Thyroid gland (tissue), 4 donors: ENCODE results near the gene STAB1. TPM values are rescaled to one million over a fixed set of nuclear protein-coding genes. Genes with fewer than 3 reads are reported as not detected.

Source experiments
- DNase-seq, 2 donors: peaks; one replicate each; pipeline ENCODE4 v3.0.0-alpha.2; 2019
- H3K27ac ChIP-seq, 3 donors: fragments of 200-600 bp; sonication (generic); 1 replicate in 2 of 3; 2 replicates in 1 of 3; pipeline ENCODE4 v1.5.1; 2016 to 2019; ENCODE audit warnings: mild to moderate bottlenecking in 1 of 3, moderate library complexity in 1 of 3
- H3K27me3 ChIP-seq: fragments of 200-600 bp; sonication (generic); one replicate; pipeline ENCODE4 v1.5.1; 2019
- H3K36me3 ChIP-seq, 2 donors: fragments of 200-600 bp; sonication (generic); one replicate each; pipeline ENCODE4 v1.5.1; 2016 to 2019
- H3K4me1 ChIP-seq, 2 donors: fragments of 200-600 bp; sonication (generic); one replicate each; pipeline ENCODE4 v1.5.1; 2017 to 2019
- H3K4me3 ChIP-seq, 3 donors: fragments of 200-600 bp; sonication (generic); replicated peaks in 1 of 3; 1 replicate in 2 of 3; 2 replicates in 1 of 3; pipeline ENCODE4 v1.5.1; 2016; ENCODE audit warnings: mild to moderate bottlenecking in 1 of 3
- H3K9me3 ChIP-seq: fragments of 200-600 bp; sonication (generic); one replicate; pipeline ENCODE4 v1.5.1; 2017
- CTCF ChIP-seq, 6 experiments: fragments of 200-600 bp in 3 of 6; fragments of 450-650 bp in 3 of 6; sonication (generic) in 3 of 6; IDR thresholded peaks; one replicate each; pipeline ENCODE4 v1.5.1; 2016 to 2019; ENCODE audit warnings: antibody characterized with exemption in 6 of 6, mild to moderate bottlenecking in 2 of 6, inconsistent platforms in 1 of 6, moderate library complexity in 1 of 6
- POLR2A ChIP-seq, 2 donors: fragments of 450-650 bp; IDR thresholded peaks; one replicate each; pipeline ENCODE4 v1.6.1; 2017; ENCODE audit warnings: antibody characterized with exemption in 2 of 2, mild to moderate bottlenecking in 2 of 2, moderate library complexity in 1 of 2
- WGBS, 2 donors: methylation state at CpG; one replicate each; pipeline ENCODE4 v1.1.5; 2017; 5-methylcytosine and 5-hydroxymethylcytosine counted together
- intact Hi-C: fragments of 100-400 bp; cut with DNase I; formaldehyde crosslinking; loops from one replicate; pipeline ENCODE4 v1.15.1; 2023
- total RNA-seq, 4 donors: library from RNA; depleted of rRNA; stranded (reverse); fragments of >200 nt; gene quantifications; one replicate each; pipeline ENCODE4 v1.2.3, GENCODE V29; 2016

The STAB1 gene
- total RNA-seq, 4 donors from 2014 or later, result 31.8 to 100 (median 67.4) TPM

GRCh38 chr3:52552089-52552488 lies 57.0 kb downstream of the STAB1 start:
- TF ChIP-seq POLR2A (IDR thresholded peaks at IDR 0.05), result no peak
- TF ChIP-seq CTCF (IDR thresholded peaks at IDR 0.05), result no peak
- Histone ChIP-seq H3K4me1 (peaks cover 28 to 45% of the 10 kb centered on the region in 2 donors), H3K27me3 (no peaks in the 10 kb centered on the region), H3K27ac (peak overlapping the region in 2 of 3 donors; percentile 37 to 38), H3K9me3 (no peaks in the 10 kb centered on the region), H3K36me3 (peaks cover 18 to 36% of the 10 kb centered on the region in 2 donors), H3K4me3 (no peak overlapping the region)
- no peak for DNase-seq
- intact Hi-C loops, result no loop called here
- WGBS, 2 donors, result 83 to 89% methylated on average over 3 of the region's 3 CpGs

GRCh38 chr3:52554026-52554755 lies 59.1 kb downstream of the STAB1 start:
- Histone ChIP-seq H3K4me1 (peaks cover 30 to 58% of the 10 kb centered on the region in 2 donors), H3K9me3 (no peaks in the 10 kb centered on the region), H3K27ac (peak overlapping the region in 2 of 3 donors; percentile 41 to 71), H3K4me3 (no peak overlapping the region), H3K27me3 (no peaks in the 10 kb centered on the region), H3K36me3 (peaks cover 13 to 19% of the 10 kb centered on the region in 2 donors)
- DNase-seq, result no peak
- TF ChIP-seq CTCF (IDR thresholded peaks at IDR 0.05) (no peak), POLR2A (IDR thresholded peaks at IDR 0.05) (no peak)
- WGBS, 2 donors, result 85 to 90% methylated on average over 5 of the region's 5 CpGs
- intact Hi-C loops, result no loop called here

- Histone ChIP-seq H3K4me3 (no peak overlapping the region), H3K4me1 (peaks cover 32 to 66% of the 10 kb centered on the region in 2 donors), H3K9me3 (no peaks in the 10 kb centered on the region), H3K27me3 (no peaks in the 10 kb centered on the region), H3K36me3 (peaks cover 8 to 12% of the 10 kb centered on the region in 2 donors), H3K27ac (peak overlapping the region; percentile 71 to 85 (median 75))
- 90 to 94% methylated on average over 1 of the region's 1 CpG for WGBS, 2 donors
- intact Hi-C loops, result no loop called here
- TF ChIP-seq CTCF (IDR thresholded peaks at IDR 0.05) (no peak), POLR2A (IDR thresholded peaks at IDR 0.05) (no peak)
- DNase-seq, result no peak
Measured at GRCh38 chr3:52555056-52555455, 59.9 kb downstream of the STAB1 start.

GRCh38 chr3:52557011-52557960 lies 62.1 kb downstream of the STAB1 start:
- TF ChIP-seq POLR2A (IDR thresholded peaks at IDR 0.05), result no peak
- TF ChIP-seq CTCF (IDR thresholded peaks at IDR 0.05), result peak in 1 of 6 experiments; percentile 9
- no peak for DNase-seq
- 89 to 91% methylated on average over 9 of the region's 9 CpGs for WGBS, 2 donors
- no peaks in the 10 kb centered on the region for H3K27me3 ChIP-seq
- peaks cover 41 to 72% of the 10 kb centered on the region in 2 donors for H3K4me1 ChIP-seq
- H3K9me3 ChIP-seq, result no peaks in the 10 kb centered on the region
- peak overlapping the region in 2 of 3 donors; percentile 74 to 85 for H3K27ac ChIP-seq
- intact Hi-C loops, result no loop called here
- peaks cover 5 to 7% of the 10 kb centered on the region in 2 donors for H3K36me3 ChIP-seq
- H3K4me3 ChIP-seq, result no peak overlapping the region
